NCI-H82 treated with DMSO at 0.1 percent for 48 hours (cell line): Measurements from ENCODE around the gene GUCY2D.

Experiments used
- DNase-seq: peaks from one replicate; lab custom pipeline; 2025; ENCODE audit not compliant: unreplicated experiment; lab: John Stamatoyannopoulos, UW

Gene GUCY2D

GRCh38 chr17:7989781-7990655 is 12.4 kb upstream of the GUCY2D start:
- no peak for DNase-seq

GRCh38 chr17:7992516-7992915 is 9.9 kb upstream of the GUCY2D start:
- no peak for DNase-seq

- DNase-seq: no peak
These were observed 9.5 kb upstream of the GUCY2D start for GRCh38 chr17:7992924-7993323.

GRCh38 chr17:7993972-7994589 is 8.3 kb upstream of the GUCY2D start:
- peak; percentile 88 for DNase-seq

- DNase-seq: no peak
These were observed 6.7 kb upstream of the GUCY2D start for GRCh38 chr17:7995724-7996123.

- DNase-seq: peak; percentile 99
These were observed 5.2 kb upstream of the GUCY2D start for GRCh38 chr17:7997186-7997585.

GRCh38 chr17:8002721-8003593 is 542 bp downstream of the GUCY2D start:
- no peak for DNase-seq

GRCh38 chr17:8003594-8004181 is 1.3 kb downstream of the GUCY2D start:
- DNase-seq: no peak

- no peak for DNase-seq
These were observed 2.5 kb downstream of the GUCY2D start for GRCh38 chr17:8004899-8005298.

- DNase-seq: no peak
These were observed 2.9 kb downstream of the GUCY2D start for GRCh38 chr17:8005357-8005756.

- no peak for DNase-seq
These were observed 3.7 kb downstream of the GUCY2D start for GRCh38 chr17:8005967-8006730.

GRCh38 chr17:8006836-8007680 is 4.6 kb downstream of the GUCY2D start:
- DNase-seq: no peak

- no peak for DNase-seq
These were observed 5.4 kb downstream of the GUCY2D start for GRCh38 chr17:8007836-8008235.

- no peak for DNase-seq
These were observed 9.7 kb downstream of the GUCY2D start for GRCh38 chr17:8012045-8012580.

GRCh38 chr17:8012996-8013640 is 10.7 kb downstream of the GUCY2D start:
- DNase-seq: no peak

GRCh38 chr17:8013731-8014557 is 11.5 kb downstream of the GUCY2D start:
- DNase-seq: no peak

GRCh38 chr17:8014558-8014850 is 12.1 kb downstream of the GUCY2D start:
- no peak for DNase-seq
